Activated CD8-positive, alpha-beta memory T cell treated with anti-CD3 and anti-CD28 coated beads for 36 hours (primary cell): ENCODE data around the gene SMG6. TPM values are rescaled to one million over a fixed set of nuclear protein-coding genes. Genes with fewer than 3 reads are reported as not detected.

Experiments used
- CTCF ChIA-PET: fragments of 350-600 bp; sonication (Branson Sonifier 250); formaldehyde crosslinking; loops from one replicate; lab custom pipeline; 2021; ENCODE audit warnings: antibody characterized with exemption; lab: Charles Lee
- POLR2A ChIA-PET: fragments of 350-600 bp; sonication (Branson Sonifier 250); formaldehyde crosslinking; loops from one replicate; lab custom pipeline; 2021; ENCODE audit warnings: antibody characterized with exemption; lab: Charles Lee
- total RNA-seq, 2 experiments: library from RNA; stranded (reverse); gene quantifications; one replicate each; pipeline ENCODE4 v1.2.3, GENCODE V29; 2021

The SMG6 gene
- total RNA-seq, 2 experiments from 2014 or later = 55.0 to 60.8 TPM

DNA sequence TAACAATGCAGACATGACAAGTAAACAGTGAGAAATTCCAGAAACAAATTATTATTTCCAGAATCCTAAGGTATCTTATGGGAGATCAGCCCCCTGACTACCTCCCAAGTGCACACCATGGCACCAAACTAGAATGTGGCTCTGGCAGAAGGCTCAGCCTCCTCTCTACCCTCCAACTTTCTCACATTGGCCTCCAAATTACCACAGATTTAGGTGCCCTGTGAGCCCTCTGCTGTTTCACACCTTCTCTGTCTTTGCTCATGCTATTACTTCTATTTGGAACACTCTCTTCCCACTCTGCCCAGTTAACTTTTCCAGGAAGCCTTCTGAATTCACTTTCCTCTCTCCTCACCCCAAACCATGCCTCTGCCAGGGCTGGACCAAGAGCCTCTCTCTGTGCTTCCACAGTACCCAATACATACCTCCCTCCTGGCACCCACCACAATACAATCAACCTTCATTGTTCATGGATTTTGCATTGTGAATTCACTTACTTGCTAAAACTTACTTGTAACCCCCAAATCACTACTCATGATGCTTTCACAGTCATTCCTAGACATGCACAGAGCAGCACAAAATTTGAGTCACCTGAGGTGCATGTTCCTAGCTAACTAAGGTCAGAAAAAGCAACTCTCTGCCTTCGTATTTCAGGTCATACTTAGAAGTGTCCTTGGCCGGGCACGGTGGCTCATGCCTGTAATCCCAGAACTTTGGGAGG is 31.4 kb downstream of the SMG6 start:
- ChIA-PET CTCF (interaction anchor here (0.8 to 1.8 kb wide), 5 partner anchors 10 to 217 kb away, joined by 3 to 6 read pairs (median 3); partner anchors contain the start of gene HIC1), POLR2A (interaction anchor here (0.8 to 1.2 kb wide), 2 partner anchors 12 to 32 kb away, joined by 4 to 5 read pairs; partner anchors contain the start of genes SMG6 and SRR)

DNA sequence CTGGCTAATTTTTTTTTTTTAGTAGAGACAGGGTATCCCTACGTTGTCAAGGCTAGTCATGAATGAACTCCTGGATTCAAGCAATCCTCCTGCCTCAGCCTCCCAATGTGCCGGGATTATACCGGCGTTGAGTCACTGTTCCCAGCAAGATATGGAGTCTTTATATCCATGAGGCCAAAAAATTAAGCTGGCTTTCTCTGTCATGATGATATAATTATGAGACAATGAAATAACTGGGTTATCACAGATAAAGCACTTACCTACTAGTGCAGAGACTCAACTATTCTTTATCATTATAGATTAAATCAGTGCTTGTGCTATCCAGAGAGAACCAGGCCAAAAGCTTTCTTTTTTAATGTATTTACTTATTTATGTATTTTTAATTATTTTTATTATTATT is 36.2 kb downstream of the SMG6 start:
- POLR2A ChIA-PET = interaction anchor here (1.2 to 3.5 kb wide), 2 partner anchors 14 to 70 kb away, joined by 3 to 30 read pairs; partner anchors contain the start of gene SGSM2
- CTCF ChIA-PET = interaction anchor here (1.2 to 3.0 kb wide), 6 partner anchors 14 to 214 kb away, joined by 3 to 16 read pairs (median 4); no protein-coding TSS in a partner anchor

DNA sequence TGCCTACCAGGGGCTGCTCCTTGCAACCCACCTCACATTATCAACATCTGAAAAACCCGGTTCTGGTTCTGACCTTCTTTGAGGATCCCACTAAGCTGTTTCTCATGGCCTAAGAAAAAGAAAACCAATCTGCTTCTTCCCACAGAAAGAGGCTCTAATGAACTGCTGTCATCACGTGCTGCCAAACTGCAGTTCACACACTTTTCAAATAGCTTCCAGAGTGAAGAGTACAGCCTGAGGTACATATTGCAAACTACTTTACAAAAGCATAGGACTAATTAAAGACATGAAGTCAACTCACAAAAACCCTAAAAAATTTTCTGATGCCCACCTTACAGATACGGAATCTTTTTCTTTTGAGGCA is 36.7 kb downstream of the SMG6 start:
- POLR2A ChIA-PET = interaction anchor here (1.2 to 3.5 kb wide), 2 partner anchors 14 to 70 kb away, joined by 3 to 30 read pairs; partner anchors contain the start of gene SGSM2

DNA sequence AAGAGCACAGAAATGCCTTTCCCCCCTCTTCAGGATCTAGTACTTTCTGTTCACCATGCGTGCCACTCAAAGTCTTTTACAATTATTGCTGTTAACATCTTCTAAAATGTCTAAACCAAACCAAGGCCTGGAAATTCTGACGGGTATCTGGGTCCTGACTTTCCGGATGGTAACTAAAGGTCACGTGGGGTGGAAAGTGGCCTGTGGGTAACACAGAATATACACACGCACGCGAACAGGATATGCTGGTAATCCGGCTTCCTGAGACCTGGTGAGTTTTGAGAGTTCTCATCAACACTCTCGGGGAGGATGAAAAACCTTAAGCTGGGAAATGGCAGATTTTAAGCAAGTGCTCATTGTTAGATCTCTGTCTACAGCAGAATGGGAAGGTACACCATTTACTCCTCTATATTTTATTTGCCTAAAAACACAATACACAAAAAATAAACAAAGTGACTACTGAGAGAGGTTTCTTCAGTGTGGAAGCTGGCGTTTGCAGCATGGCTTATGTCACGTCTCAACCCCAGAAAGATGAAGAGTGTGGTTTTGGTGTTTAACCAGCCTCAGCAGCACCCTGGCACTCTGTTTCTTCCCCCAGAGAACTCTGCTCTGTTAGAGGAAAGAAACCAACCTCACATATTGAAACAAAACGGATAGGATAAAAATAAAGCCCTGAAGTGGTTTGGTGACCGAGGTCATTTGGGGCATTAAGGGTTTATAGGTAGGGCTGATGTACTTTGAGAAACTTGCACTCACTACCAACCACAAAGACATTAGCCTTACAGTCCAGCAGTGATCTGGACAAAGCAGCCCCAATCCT is 37.3 kb downstream of the SMG6 start:
- ChIA-PET POLR2A (interaction anchor here (1.1 to 3.5 kb wide), 3 partner anchors 13 to 210 kb away, joined by 3 to 30 read pairs (median 3); partner anchors contain the start of gene SGSM2), CTCF (interaction anchor here (0.8 to 3.0 kb wide), 7 partner anchors 9 to 215 kb away, joined by 3 to 16 read pairs (median 4); partner anchors contain the start of gene HIC1)

More for the DNA sequence above, 36.7 kb downstream of the SMG6 start:
- CTCF ChIA-PET = interaction anchor here (0.8 to 3.0 kb wide), 5 partner anchors 13 to 215 kb away, joined by 3 to 16 read pairs (median 4); no protein-coding TSS in a partner anchor

DNA sequence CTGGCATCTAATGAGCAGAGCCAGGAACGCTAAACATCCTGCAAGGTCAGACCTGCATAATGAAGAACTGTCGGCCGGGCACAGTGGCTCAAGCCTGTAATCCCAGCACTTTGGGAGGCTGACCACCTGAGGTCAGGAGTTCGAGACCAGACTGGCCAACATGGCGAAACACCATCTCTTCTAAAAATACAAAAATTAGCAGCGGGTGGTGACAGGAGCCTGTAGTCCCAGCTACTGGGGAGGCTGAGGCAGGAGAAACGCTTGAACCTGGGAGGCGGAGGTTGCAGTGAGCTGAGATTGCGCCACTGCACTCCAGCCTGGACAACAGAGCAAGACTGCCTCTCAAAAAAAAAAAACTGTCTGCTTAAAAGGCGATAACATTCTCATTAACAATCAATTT is 38.4 kb downstream of the SMG6 start:
- CTCF ChIA-PET = interaction anchor here (1.1 to 3.0 kb wide), 4 partner anchors 8 to 212 kb away, joined by 3 to 16 read pairs (median 4); partner anchors contain the start of gene HIC1
- POLR2A ChIA-PET = interaction anchor here (1.1 to 3.5 kb wide), 3 partner anchors 12 to 209 kb away, joined by 3 to 30 read pairs (median 5); partner anchors contain the start of gene SMG6

DNA sequence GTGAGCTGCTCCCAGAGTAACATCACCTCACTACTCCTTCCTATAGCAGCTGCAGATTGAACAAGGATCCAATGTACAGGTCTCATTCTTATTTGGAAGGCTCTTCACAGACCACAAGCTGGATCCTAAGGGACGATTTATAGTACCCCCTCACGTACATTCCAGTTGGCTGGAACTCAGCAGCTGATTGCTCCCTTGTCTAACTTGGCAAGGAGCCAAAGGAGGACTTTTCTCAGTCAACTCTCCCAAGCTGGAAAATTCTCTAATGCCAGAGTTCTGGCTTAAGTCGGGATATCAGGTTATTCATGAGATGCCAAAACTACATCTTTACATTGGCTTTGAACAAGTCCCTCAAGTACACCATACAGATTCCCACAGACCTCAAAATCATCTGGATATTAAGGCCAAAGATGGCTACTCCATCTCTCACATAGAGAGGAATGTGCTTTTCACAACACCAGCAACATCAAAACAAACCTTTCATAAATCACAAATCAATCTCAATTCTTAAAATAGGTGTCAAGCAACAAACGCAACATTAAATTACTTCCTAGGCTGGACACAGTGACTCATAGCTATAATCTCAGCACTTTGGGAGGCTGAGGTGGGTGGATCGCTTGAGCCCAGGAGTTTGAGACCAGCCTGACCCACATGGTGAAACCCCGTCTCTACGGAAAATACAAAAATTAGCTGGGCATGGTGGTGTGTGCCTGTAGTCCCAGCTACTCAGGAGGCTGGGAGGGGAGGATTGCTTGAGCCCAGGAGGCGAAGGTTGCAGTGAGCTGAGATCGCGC is 39.3 kb downstream of the SMG6 start:
- ChIA-PET CTCF (interaction anchor here (1.4 to 3.0 kb wide), 6 partner anchors 11 to 211 kb away, joined by 4 to 16 read pairs (median 6); partner anchors contain the start of gene HIC1), POLR2A (interaction anchor here (0.7 to 2.2 kb wide), 7 partner anchors 10 to 211 kb away, joined by 3 to 19 read pairs (median 5); partner anchors contain the start of genes HIC1 and SMG6)

DNA sequence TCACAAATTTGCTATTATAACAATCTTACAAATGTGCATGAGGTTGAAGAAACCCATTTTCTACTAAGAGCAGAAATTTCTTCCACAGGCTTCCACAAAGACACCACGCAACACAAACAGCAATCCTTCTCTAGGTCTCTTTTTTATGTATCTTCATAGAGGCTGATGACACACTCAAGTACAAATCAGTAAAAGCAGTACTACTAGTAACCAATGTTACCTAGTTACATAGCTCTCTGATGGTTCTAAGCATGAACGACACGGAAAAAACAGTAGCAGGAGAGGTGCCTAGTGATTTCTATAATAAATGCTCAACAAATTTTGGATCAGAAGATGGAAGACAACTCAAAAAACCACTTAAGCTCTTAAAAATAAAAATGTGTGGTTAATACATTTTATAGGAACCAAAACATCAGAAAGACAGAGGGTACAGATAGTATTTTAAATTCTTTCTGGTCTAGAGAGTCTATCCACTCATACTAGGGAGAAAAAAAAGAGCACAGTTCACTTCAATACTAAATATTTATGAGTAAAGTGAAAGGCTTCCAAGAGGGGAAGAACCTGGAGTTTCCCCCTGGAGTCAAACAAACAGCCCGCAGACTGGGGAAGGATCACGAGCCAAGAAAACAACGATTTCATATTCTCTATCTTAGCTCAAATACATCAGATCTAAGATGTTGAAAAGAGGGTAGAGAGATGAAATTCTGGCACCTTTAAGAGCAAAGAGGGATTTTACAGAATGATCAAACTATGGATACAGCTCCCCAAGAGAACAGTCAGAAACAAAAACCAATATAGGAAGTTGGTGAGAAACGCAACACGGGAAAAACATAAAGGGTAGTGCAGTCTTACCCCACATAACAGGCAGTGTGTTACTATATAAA is 40.2 kb downstream of the SMG6 start:
- ChIA-PET POLR2A (interaction anchor here (1.1 to 2.2 kb wide), 5 partner anchors 9 to 210 kb away, joined by 3 to 19 read pairs (median 6); partner anchors contain the start of gene HIC1), CTCF (interaction anchor here (0.9 to 2.3 kb wide), 5 partner anchors 10 to 209 kb away, joined by 4 to 8 read pairs (median 6); partner anchors contain the start of gene HIC1)

DNA sequence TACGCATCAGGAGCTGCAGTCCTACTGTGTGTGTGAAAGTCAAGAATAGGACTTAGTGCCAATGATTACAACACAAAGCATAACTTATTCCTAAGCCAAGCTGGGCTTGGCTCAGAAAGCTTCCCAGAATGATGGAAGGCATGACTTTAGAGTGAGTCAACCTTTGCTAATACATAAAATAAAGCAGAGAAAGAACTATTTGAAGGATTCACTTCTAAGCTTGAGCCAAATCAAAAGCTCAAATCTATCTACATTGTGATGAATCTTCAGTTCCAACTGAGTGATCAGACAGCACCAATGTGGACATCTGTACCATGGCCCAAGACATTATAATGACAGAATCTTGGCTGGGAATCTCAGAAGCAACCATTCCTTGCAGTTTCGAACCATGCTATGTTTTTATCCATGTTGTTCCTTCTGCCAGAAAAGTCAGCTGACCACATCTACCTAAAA is 41.4 kb downstream of the SMG6 start:
- POLR2A ChIA-PET = no interaction called here
- CTCF ChIA-PET = interaction anchor here (0.7 to 2.3 kb wide), 5 partner anchors 8 to 207 kb away, joined by 3 to 7 read pairs (median 3); partner anchors contain the start of gene HIC1

DNA sequence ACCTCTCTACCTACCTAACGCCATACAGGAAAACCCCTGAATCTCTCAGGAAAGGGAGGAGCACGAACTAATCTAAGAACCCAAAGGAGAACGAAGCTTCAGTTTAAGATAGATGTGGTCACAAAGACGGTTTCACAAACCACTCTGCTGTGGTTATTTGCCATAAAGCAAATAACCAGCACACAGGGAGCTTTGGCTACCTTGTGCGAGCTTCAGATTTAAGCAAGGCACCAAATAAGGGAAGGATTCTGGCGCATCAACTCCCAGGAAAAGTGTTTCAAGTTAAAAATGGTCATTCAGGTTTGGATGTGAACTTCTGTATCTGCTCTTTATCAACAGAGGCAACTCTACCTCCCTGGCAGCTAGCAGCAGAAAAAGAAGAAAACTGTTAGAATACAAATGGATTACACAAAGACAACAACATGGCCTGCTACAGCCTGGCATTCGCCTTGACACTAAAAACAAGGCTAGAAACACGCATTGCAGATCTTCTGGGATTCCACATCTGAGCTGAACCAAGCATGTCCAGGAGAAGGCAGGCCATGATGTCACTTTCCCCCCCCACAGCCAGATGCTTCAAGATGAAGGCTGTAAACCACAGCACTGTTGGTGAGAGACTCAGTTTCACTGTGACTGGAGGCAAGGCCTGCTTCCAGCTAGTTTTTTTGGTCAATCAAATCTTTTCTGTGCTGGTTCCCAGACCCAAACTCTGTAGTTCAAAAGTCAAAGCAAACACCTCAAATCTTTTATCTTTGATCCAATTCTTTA is 43.6 kb downstream of the SMG6 start:
- CTCF ChIA-PET = interaction anchor here (0.6 to 2.6 kb wide), 8 partner anchors 9 to 1275 kb away, joined by 3 to 15 read pairs (median 4); partner anchors contain the start of gene HIC1
- POLR2A ChIA-PET = interaction anchor here (1.3 to 2.0 kb wide), 3 partner anchors 13 to 204 kb away, joined by 5 read pairs; no protein-coding TSS in a partner anchor

DNA sequence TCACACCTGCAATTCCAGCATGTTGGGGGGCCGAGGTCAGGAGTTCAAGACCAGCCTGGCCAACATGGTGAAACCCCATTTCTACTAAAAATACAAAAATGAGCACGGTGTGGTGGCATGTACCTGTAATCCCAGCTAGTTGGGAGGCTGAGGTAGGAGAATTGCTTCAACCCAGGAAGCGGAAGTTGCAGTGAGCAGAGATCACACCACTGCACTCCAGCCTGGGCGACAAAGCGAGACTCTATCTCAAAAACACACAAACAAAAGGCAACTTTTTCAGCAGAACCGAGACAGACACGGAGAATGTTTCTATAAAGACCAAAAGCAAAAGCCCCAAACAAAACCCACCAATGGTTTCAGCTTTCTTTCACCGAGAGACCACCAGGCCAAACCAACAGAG is 44.8 kb downstream of the SMG6 start:
- POLR2A ChIA-PET = interaction anchor here (0.6 to 2.0 kb wide), 2 partner anchors 44 to 203 kb away, joined by 4 to 5 read pairs; no protein-coding TSS in a partner anchor
- CTCF ChIA-PET = interaction anchor here (0.7 to 2.6 kb wide), 6 partner anchors 10 to 204 kb away, joined by 3 to 15 read pairs (median 5); partner anchors contain the start of gene HIC1

DNA sequence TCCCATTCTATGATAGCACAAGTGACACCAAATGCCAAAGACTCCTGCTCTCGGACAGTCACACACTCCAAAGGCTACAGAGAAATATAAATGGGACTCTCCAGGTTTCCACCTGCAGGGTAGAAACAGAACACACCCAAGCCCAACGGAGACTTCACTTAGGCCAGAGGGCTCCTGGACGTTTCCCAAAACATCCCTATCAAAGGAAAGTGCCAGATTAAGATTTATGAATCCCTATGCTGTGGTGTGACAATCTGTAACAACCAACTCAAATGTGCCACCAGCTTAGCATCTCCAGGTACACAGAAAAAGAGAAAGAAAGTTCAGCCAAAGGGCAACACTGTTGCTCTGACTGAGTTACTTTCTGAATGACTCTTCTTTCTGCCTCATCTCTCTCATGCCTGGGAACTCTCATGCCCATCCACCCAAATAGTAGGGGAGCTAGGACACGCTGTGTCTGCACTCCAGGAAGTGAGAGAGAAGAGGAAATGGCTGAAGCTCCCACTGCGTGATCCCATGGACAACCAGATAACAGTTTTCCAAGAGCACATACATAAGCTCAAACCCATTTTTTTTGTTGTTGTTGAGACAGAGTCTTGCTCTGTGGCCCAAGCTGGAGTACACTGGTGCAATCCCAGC is 49.7 kb downstream of the SMG6 start:
- ChIA-PET CTCF (interaction anchor here (1.1 to 1.8 kb wide), 10 partner anchors 9 to 200 kb away, joined by 3 to 16 read pairs (median 4); no protein-coding TSS in a partner anchor), POLR2A (interaction anchor here (0.6 to 2.5 kb wide), 7 partner anchors 9 to 198 kb away, joined by 3 to 30 read pairs (median 3); no protein-coding TSS in a partner anchor)

DNA sequence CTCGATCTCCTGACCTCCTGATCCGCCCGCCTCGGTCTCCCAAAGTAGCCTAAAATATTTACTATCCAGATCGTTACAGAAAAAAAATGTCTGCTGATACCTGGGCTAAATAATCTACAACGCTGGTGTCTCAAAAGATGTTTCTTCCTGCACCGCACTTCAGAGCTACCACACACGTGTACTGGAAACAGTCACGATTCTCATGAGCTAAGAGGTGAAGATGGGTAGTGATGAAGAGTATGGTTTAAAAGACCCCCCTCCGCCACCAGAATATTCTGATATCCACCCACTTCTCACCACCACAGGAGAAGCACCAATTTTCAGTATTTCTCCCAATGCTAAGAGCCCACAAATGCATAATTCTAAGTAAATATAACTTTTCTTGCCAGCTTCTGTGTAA is 50.2 kb downstream of the SMG6 start:
- ChIA-PET CTCF (interaction anchor here (1.1 to 1.8 kb wide), 9 partner anchors 9 to 199 kb away, joined by 3 to 16 read pairs (median 4); no protein-coding TSS in a partner anchor), POLR2A (interaction anchor here (0.6 to 2.5 kb wide), 7 partner anchors 9 to 198 kb away, joined by 3 to 30 read pairs (median 3); no protein-coding TSS in a partner anchor)

DNA sequence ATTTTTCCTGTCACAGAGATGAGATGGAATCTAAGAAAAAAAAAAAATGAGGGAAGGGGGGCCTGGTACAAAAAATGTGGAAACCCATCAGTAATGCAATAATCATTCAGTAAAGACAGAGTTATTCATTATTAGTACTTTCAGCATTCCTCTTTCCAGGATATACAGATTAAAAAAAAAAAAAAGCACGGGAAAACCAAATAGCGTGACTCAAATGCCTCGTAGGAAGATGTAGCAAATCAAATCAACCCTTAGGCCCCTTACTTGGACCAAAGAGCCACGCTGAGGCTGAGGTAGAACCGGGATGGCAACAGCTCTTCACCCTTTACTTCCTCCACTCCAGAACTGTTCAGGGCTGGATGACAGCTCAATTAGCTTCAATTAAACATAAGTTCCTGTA is 52.5 kb downstream of the SMG6 start:
- ChIA-PET CTCF (interaction anchor here (1.0 to 1.8 kb wide), 4 partner anchors 9 to 195 kb away, joined by 3 to 4 read pairs (median 4); no protein-coding TSS in a partner anchor), POLR2A (no interaction called here)
